K562 (cell line): ENCODE results near the gene CHST1. TPM values are rescaled to one million over a fixed set of nuclear protein-coding genes. Genes with fewer than 3 reads are reported as not detected.

Source experiments
- BRF1 ChIP-seq: IDR thresholded peaks from 3 replicates; pipeline ENCODE4 v1.6.1; 2011; ENCODE audit warnings: borderline replicate concordance, mild to moderate bottlenecking; ENCODE audit not compliant: insufficient read length; ENCODE audit errors: extremely low read depth
- ETV6 ChIP-seq, 3 experiments: fragments of 150-350 bp in 1 of 3; sonication (generic) in 1 of 3; formaldehyde crosslinking in 1 of 3; IDR thresholded peaks; 2 replicates each; pipeline versions ENCODE4 v1.6.1 to v1.8.0; 2014 to 2022; ENCODE audit warnings: borderline replicate concordance in 2 of 3, low read depth in 2 of 3, antibody characterized with exemption in 1 of 3, low read length in 1 of 3, mild to moderate bottlenecking in 1 of 3, missing genetic modification reagents in 1 of 3
- EZH2 ChIP-seq: IDR thresholded peaks from 2 replicates; pipeline ENCODE4 v1.6.1; 2012; ENCODE audit warnings: low read depth, mild to moderate bottlenecking, inconsistent platforms, low read length, borderline replicate concordance
- FOXK2 ChIP-seq, 2 experiments: fragments of 450-650 bp; IDR thresholded peaks in 1 of 2; conservative IDR thresholded peaks in 1 of 2; 2 replicates each; pipeline ENCODE4 v1.6.1; 2016; ENCODE audit warnings: low read depth in 2 of 2, mild to moderate bottlenecking in 1 of 2
- HNRNPK ChIP-seq: fragments of 200-400 bp; formaldehyde crosslinking; IDR thresholded peaks from one replicate; pipeline ENCODE4 v1.6.1; 2018; ENCODE audit warnings: mild to moderate bottlenecking, low read depth, low read length; ENCODE audit not compliant: poor library complexity, severe bottlenecking
- MTA3 ChIP-seq: fragments of 450-650 bp; formaldehyde crosslinking; IDR thresholded peaks from 2 replicates; pipeline ENCODE4 v1.6.1; 2017; ENCODE audit warnings: mild to moderate bottlenecking, borderline replicate concordance
- NELFE ChIP-seq: IDR thresholded peaks from 2 replicates; pipeline ENCODE4 v1.6.1; 2011; ENCODE audit warnings: mild to moderate bottlenecking; ENCODE audit not compliant: insufficient read depth, insufficient read length
- NFE2L1 ChIP-seq: fragments of 450-650 bp; IDR thresholded peaks from 2 replicates; pipeline ENCODE4 v1.6.1; 2016; ENCODE audit warnings: missing genetic modification characterization, low read depth, mild to moderate bottlenecking, missing compliant biosample characterization, moderate library complexity, borderline replicate concordance
- PRDM10 ChIP-seq: fragments of 450-650 bp; IDR thresholded peaks from 2 replicates; pipeline ENCODE4 v1.6.1; 2018; ENCODE audit not compliant: partially characterized antibody
- ZNF133 ChIP-seq: fragments of 250-450 bp; sonication (Bioruptor Pico); IDR thresholded peaks from 2 replicates; pipeline ENCODE4 v1.4.0; 2020; ENCODE audit warnings: mild to moderate bottlenecking
- microRNA-seq: library from miRNA; unstranded; fragments of <30 nt; microRNA quantifications from one replicate; pipeline ENCODE4, GENCODE V29; 2018; ENCODE audit warnings: borderline microRNAs expressed
- polyA plus RNA-seq, 8 experiments: library from polyadenylated mRNA; depleted of rRNA in 4 of 8; stranded (reverse) in 5 of 8; unstranded in 3 of 8; fragments of >200 nt; fragmentation: Nextera tagmentation in 2 of 8; fragmentation: Illumina TruSeq in 1 of 8; extraction: Ambion mirVana in 2 of 8; extraction: Trizol in 1 of 8; gene quantifications; 2 replicates each; pipeline versions ENCODE4 v1.2.1 to v1.2.3, GENCODE V29; 2011 to 2014; ENCODE audit warnings: inconsistent platforms in 1 of 8, missing spikeins in 1 of 8
- small RNA-seq: library from RNA; depleted of rRNA; stranded (forward); fragments of <200 nt; gene quantifications from one replicate; pipeline ENCODE3, GENCODE V24; 2014
- total RNA-seq, 7 experiments: library from RNA; depleted of rRNA in 6 of 7; stranded (reverse); fragments of >200 nt in 6 of 7; fragmentation: Illumina TruSeq in 2 of 7; extraction: Trizol in 2 of 7; gene quantifications; 2 replicates each; pipeline versions ENCODE4 v1.2.1 to v1.2.3, GENCODE V29; 2011 to 2021; ENCODE audit warnings: low replicate concordance in 1 of 7

CHST1 gene
- total and polyA plus RNA-seq, 9 of the 15 experiments (the other 6 are each of a cell fraction or from before 2014, with no cell fraction given), result 0.04 to 0.32 (median 0.18) TPM; not detected in 4

- TF ChIP-seq PRDM10 (no peak), EZH2 (no peak), NELFE (no peak), BRF1 (no peak), HNRNPK (no peak), FOXK2 (conservative IDR thresholded peaks at IDR 0.05 in 1 of 2, IDR thresholded peaks at IDR 0.05 in 1 of 2; ENCODE audit: low read depth in 2 of 2) (no peak), ETV6 (IDR thresholded peaks at IDR 0.05; ENCODE audit: borderline replicate concordance in 1 of 2, low read depth in 2 of 2, low read length in 1 of 2) (no peak), ETV6 (CRISPR knock-in tag; IDR thresholded peaks at IDR 0.05; ENCODE audit: borderline replicate concordance) (no peak), ZNF133 (no peak), MTA3 (no peak), NFE2L1 (tag) (no peak)
Measured at GRCh38 chr11:45599161-45599943, 66.1 kb downstream of the CHST1 start (continued).

Small RNAs within 50 kb of the gene (microRNA-seq; reads per million reads assigned to microRNA genes)
- gene MIR7154, result not detected

Small RNAs within 50 kb of the gene (small RNA-seq; reads per million reads assigned to genes)
- not detected for gene MIR7154

Other genes starting within 250 kb of the CHST1 start
- gene SLC35C1, start 139.5 kb upstream of the CHST1 start, total RNA-seq (2014; rRNA removed), result 3.6 and 5.4 TPM in 2 replicates
- 0.96 and 1.5 TPM in 2 replicates for gene SLC35C1, start 139.5 kb upstream of the CHST1 start, total RNA-seq (2014; rRNA removed; fragmentation: Illumina TruSeq; extraction: Trizol)
- gene SLC35C1, start 139.5 kb upstream of the CHST1 start, total RNA-seq (2015; rRNA removed; fragmentation: Illumina TruSeq; extraction: Trizol), result 2.4 and 3.0 TPM in 2 replicates
- 13.1 and 14.9 TPM in 2 replicates for gene SLC35C1, start 139.5 kb upstream of the CHST1 start, total RNA-seq (2021)
- 1.3 and 2.6 TPM in 2 replicates for gene SLC35C1, start 139.5 kb upstream of the CHST1 start, polyA plus RNA-seq (2011; rRNA removed)
- gene SLC35C1, start 139.5 kb upstream of the CHST1 start, polyA plus RNA-seq (2014; fragmentation: Illumina TruSeq; extraction: Trizol), result 7.4 and 9.7 TPM in 2 replicates
- gene SLC35C1, start 139.5 kb upstream of the CHST1 start, polyA plus RNA-seq (2014; fragmentation: Nextera tagmentation; extraction: Ambion mirVana), result under 1 TPM; 0.65 to 0.98 TPM
- 4.2 and 4.4 TPM in 2 replicates for gene SLC35C1, start 139.5 kb upstream of the CHST1 start, polyA plus RNA-seq (2014; rRNA removed)
- gene CRY2, start 181.9 kb upstream of the CHST1 start, total RNA-seq (2014; rRNA removed), result 15.1 and 18.3 TPM in 2 replicates
- gene CRY2, start 181.9 kb upstream of the CHST1 start, total RNA-seq (2014; rRNA removed; fragmentation: Illumina TruSeq; extraction: Trizol), result 8.5 and 10.4 TPM in 2 replicates
- 10.9 and 13.3 TPM in 2 replicates for gene CRY2, start 181.9 kb upstream of the CHST1 start, total RNA-seq (2015; rRNA removed; fragmentation: Illumina TruSeq; extraction: Trizol)
- 23.9 and 24.0 TPM in 2 replicates for gene CRY2, start 181.9 kb upstream of the CHST1 start, total RNA-seq (2021)
- 15.8 and 21.7 TPM in 2 replicates for gene CRY2, start 181.9 kb upstream of the CHST1 start, polyA plus RNA-seq (2011; rRNA removed)
- 14.5 and 14.8 TPM in 2 replicates for gene CRY2, start 181.9 kb upstream of the CHST1 start, polyA plus RNA-seq (2014; fragmentation: Illumina TruSeq; extraction: Trizol)
- 1 to 10 TPM; 2.3 to 3.3 TPM for gene CRY2, start 181.9 kb upstream of the CHST1 start, polyA plus RNA-seq (2014; fragmentation: Nextera tagmentation; extraction: Ambion mirVana)
- gene CRY2, start 181.9 kb upstream of the CHST1 start, polyA plus RNA-seq (2014; rRNA removed), result 13.5 and 17.1 TPM in 2 replicates
- gene MAPK8IP1, start 220.0 kb upstream of the CHST1 start, total RNA-seq (2014; rRNA removed), result 5.4 and 8.0 TPM in 2 replicates
- gene MAPK8IP1, start 220.0 kb upstream of the CHST1 start, total RNA-seq (2014; rRNA removed; fragmentation: Illumina TruSeq; extraction: Trizol), result 0.89 and 1.5 TPM in 2 replicates
- gene MAPK8IP1, start 220.0 kb upstream of the CHST1 start, total RNA-seq (2015; rRNA removed; fragmentation: Illumina TruSeq; extraction: Trizol), result 2.1 and 2.3 TPM in 2 replicates
- 6.6 and 6.9 TPM in 2 replicates for gene MAPK8IP1, start 220.0 kb upstream of the CHST1 start, total RNA-seq (2021)
- gene MAPK8IP1, start 220.0 kb upstream of the CHST1 start, polyA plus RNA-seq (2011; rRNA removed), result 2.5 and 3.9 TPM in 2 replicates
- 2.9 and 4.0 TPM in 2 replicates for gene MAPK8IP1, start 220.0 kb upstream of the CHST1 start, polyA plus RNA-seq (2014; fragmentation: Illumina TruSeq; extraction: Trizol)
- under 1 TPM; 0.13 to 0.14 TPM for gene MAPK8IP1, start 220.0 kb upstream of the CHST1 start, polyA plus RNA-seq (2014; fragmentation: Nextera tagmentation; extraction: Ambion mirVana)
- gene MAPK8IP1, start 220.0 kb upstream of the CHST1 start, polyA plus RNA-seq (2014; rRNA removed), result 4.3 and 4.9 TPM in 2 replicates
- gene FREY1, start 241.6 kb upstream of the CHST1 start, total RNA-seq (2014; rRNA removed), result 1.5 TPM in 1 of 2 replicates, not detected in the other
- not detected in 2 replicates for gene FREY1, start 241.6 kb upstream of the CHST1 start, total RNA-seq (2014; rRNA removed; fragmentation: Illumina TruSeq; extraction: Trizol)
- gene FREY1, start 241.6 kb upstream of the CHST1 start, total RNA-seq (2015; rRNA removed; fragmentation: Illumina TruSeq; extraction: Trizol), result 0.83 and 1.1 TPM in 2 replicates
- 0.76 and 1.1 TPM in 2 replicates for gene FREY1, start 241.6 kb upstream of the CHST1 start, total RNA-seq (2021)
- 0.28 TPM in 1 of 2 replicates, not detected in the other for gene FREY1, start 241.6 kb upstream of the CHST1 start, polyA plus RNA-seq (2011; rRNA removed)
- 0.25 TPM in 1 of 2 replicates, not detected in the other for gene FREY1, start 241.6 kb upstream of the CHST1 start, polyA plus RNA-seq (2014; fragmentation: Illumina TruSeq; extraction: Trizol)
- not detected for gene FREY1, start 241.6 kb upstream of the CHST1 start, polyA plus RNA-seq (2014; fragmentation: Nextera tagmentation; extraction: Ambion mirVana)
- not detected in 2 replicates for gene FREY1, start 241.6 kb upstream of the CHST1 start, polyA plus RNA-seq (2014; rRNA removed)